ENCODE results near the gene RCOR3.

DNA sequence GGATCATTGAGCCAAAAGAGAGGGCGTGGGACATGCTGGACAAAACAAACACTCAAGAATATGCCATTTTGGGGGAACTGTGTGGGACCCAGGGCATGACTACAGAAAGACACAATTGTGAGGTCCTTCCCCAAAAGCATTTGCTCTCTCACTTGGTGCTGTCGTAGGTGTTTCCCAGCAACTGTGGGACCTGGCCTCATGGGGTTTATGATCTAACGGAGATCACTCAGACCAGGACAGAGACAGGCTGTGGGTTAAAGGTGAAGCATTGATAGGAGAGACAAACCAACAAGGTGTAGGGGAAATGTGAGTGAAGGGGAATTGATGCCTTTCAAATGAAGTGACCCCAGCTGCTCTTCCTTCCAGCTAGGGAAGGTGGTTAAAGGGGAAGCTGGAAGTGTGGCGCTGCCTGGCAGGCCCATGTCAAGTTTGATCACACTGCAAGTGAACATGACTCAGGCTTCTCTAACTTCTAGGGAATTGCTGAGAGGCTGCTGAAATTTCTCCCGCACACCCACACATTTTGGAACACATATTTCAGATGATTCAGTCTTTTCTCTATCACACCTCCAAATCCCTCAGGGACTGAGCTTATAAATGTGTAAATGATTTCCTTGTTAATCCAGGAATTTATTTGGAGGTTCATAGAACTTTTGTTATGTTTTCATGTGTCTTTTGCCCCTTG lies 97.7 kb downstream of the RCOR3 start:
- TF ChIP-seq CTCF (IDR thresholded peaks at IDR 0.05) (no peak), POLR2AphosphoS5 (IDR thresholded peaks at IDR 0.05) (no peak), EP300 (IDR thresholded peaks at IDR 0.05; ENCODE audit: low read depth) (no peak), POLR2A (IDR thresholded peaks at IDR 0.05) (no peak)
